ENCODE measurements around the gene SF3B2.
A peak's percentile ranks its signal among the peaks of the same experiment; 100 is the strongest.
"Not testable (repeated sequence)": the region's sequence is repeated elsewhere in the genome, so short reads cannot be mapped to it uniquely, and the experiment has no call there.

The SF3B2 gene

DNA sequence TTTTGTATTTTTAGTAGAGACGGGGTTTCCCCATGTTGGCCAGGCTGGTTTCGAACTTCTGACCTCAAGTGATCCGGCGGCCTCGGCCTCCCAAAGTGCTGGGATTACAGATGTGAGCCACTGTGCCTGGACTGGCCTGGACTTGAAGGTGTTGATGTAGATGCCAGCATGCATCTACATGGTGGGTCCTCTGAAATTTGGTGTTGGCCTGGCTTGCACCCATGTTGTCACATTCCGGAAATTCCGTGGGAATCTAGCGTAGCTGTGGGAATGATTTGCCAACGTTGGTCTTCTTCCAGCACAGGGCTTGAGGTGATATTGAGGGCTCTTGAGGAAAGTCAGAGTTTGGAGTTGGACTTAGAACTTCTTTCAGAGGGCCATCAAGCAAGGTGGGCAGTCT, 24.4 kb downstream of the SF3B2 start:
- DNase-seq, result no peak

DNA sequence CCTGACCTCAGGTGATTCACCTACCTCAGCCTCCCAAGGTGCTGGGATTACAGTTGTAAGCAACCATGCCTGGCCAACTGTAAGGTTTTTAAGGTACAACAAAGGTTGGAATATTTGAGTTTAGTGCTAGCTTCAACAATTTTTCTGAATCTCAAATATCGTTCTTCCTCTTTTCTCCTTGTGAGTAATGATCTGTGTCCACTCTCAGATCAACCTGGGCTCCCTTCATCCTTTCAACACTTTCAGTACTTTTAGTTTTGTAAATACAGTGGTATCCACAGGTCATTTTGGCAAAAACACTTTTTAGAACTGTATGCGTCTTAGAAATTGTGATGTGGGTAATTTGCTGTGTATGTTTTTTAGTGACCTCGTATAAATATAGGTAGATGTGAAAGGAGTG, 25.8 kb downstream of the SF3B2 start:
- no peak for DNase-seq

DNA sequence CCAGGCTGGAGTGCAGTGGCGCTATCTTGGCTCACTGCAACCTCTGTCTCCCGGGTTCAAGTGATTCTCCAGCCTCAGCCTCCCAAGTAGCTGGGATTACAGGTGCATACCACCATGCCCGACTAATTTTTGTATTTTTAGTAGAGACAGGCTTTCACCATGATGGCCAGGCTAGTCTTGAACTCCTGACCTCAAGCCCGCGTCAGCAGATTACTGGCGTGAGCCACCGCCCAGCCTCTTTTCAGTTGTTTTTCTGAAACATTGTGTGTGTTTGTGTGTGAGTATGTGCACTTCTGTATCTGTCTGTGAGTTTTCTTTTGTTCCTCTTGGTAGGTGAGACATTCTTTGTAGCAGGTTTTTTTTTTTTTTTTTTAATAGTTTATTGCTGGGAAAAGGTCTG, 26.8 kb downstream of the SF3B2 start:
- DNase-seq, result not testable (repeated sequence)

DNA sequence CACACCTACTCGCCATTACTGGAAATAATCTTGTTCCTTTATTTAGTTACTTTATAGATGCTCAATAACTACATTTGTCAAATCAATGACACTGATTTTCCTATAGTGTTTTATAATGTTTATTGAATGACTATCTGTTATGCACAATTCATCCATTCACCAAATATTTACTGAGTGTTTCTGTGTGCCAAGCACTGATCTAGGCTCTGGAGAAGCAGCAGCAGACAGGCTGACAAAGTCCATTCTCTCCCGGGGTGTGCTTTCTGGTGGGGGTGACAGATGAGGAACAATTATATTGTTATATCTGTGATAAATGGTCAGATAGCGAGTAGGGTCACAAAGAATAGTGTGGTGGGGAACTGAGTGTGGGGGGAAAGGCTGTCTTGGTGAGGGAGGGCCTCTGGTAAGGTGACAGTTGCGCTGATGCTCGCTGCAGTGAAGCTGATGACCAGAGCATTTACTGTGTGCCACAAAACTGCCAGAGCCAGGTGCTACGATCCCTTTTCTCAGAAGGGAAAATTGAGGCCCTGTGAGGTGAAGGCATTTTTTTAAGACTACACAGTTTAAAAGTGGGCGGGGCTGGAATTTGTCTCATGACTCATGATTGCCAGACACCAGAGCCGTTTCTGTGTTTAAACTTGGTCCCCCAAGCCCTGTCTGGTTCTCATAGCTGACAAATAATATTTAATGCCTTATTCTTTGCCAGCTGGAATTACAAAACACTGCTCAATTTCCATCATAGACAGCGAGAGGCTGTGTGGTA, 28.1 kb downstream of the SF3B2 start:
- no peak for DNase-seq

DNA sequence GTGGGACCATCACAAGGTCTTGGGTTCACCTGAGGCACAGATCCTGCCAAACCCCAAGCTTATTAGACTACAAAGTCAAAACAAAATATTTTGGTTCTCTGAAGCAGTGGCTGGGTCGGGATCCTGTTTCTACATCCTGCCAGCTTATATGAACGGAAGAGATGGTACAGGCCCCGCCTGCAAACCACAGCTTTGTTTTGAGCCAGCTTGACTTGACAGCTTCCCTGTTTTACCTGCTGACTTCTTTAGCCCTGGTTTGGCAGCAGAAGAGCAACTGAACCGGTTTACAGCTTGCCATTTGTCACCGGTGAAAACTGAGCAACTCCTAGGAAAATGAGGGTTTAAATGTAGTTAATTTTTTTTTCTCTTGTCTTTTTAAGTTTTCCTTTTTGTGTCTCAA, 29.3 kb downstream of the SF3B2 start:
- DNase-seq, result no peak

DNA sequence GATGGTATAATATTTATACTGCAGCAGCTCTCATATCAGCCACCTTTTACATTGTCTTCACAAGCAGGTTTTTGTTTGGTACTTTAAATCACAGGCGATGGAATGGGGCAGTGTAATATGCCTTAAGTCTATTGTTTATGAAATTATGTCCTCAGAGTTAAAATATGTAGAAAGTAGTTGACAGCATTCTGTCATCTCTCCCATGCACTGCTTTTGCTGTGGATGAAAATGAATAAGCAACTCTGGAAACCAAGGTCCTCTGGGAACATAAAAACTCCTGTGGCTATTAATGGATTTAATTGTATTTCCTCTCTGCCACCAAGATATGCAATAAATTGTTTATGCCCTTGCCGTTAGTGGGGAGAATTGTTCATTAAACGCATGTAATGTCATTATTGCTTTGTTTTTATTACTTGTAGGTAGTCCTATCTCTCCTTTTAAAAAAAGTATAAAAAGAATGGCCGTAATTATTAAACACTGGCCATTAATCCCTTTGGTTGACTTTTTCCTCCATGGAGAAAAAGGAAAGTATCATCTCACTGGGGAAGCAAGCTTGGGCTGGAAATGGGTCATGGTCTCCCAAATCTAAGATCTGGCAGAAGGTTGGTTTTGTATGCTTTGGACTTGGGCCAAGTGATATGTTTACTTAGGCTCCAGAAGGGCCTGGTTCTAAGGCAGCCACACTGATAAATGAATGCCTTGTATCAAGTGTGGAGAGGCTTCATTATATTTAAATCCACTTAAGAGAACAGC, 31.0 kb downstream of the SF3B2 start:
- DNase-seq, result no peak

DNA sequence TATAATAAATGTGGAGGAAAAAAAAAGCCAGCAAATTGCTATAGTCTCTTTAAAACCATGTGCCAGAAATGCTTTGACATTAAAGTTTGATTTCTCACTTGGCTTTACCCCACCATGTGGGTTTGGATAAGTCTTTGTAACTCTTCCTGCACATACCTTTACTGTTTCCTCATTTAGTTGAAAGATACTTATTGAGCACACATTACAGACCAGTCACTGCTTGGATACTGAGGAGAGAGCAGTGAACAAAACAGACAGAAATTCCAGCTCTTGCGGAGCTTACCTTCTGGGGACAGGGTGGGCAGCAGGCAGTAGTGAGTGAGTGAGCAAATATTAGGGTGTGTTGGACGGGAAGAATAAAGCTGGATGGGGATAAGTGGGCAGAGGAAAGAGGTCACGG, 31.6 kb downstream of the SF3B2 start:
- no peak for DNase-seq

DNA sequence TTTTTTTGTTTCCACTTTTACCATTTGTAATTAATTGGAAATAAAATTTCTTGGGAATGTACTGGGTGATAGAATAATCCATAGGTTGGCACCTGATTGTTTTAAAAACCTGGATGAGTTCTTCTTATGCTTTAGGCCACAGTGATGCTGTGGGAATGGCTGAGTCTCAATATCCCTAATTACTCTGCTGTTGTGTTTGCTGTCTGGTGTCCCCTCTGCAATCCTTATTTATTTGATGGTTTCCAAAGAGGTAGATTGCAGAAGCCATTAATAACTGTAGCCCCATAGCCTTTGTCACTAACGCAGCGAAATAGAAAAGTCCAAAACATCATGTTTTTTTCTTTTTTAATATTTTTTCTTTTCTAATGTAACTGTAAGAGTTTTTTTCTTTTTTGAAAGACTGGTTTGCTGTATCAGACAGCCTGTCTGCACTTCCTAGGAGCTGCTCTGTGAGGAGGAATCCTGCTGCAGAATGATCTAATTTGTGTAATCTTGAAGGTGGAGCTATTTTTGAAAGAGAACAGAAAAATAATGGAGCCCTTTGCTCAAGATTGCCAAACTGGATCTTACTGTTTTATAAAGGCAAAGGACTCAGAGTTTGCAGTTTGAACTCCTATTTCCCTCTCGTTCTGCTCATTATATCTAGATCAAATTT, 32.8 kb downstream of the SF3B2 start:
- DNase-seq, result no peak

DNA sequence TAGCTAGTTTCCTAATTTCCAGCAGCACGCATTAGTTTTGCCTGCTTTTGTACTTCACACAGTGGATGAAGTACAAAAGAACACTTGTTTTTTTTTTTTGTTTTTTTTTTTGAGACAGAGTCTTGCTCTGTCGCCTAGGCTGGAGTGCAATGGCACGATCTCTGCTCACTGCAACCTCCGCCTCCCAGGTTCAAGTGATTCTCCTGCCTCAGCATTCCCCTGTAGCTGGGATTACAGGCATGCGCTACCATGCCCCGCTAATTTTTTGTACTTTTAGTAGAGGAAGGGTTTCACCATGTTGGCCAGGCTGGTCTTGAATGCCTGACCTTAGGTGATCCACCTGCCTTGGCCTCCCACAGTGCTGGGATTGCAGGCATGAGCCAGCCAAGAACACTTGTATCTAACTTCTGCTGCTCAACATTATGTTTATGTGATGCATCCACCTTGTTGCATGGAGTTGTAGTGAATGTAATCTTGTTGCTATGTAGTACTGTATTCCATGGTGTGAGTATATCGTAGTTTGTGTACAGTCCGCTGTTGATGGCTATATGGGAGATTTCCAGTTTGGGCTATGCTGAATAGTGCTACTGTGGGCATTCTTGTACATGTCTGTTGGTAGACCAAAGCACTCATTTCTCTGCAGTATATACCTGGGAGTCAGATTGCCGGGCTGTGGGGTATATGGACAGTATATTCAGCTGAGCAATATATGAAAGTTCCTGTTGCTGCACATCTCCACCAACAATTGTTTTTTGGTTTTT, 35.2 kb downstream of the SF3B2 start:
- no peak for DNase-seq

DNA sequence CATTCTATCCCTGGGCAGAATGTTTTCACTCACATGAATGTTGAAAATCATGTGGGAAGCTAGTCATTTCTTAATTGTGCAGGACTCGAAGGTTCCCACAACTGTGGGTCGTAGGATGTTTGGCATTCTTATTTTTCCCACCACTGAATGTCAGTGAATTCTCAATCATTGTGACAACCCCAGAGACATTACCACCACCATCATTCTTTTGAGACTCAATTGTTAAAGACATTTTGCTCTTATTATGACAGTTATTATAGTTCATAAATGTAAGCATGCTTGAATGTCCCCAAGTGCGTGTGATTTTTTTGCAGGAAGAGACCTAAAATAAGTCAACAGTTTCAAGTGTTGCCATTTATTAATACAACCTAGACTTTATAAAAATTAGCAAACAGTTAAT, 36.9 kb downstream of the SF3B2 start:
- no peak for DNase-seq

DNA sequence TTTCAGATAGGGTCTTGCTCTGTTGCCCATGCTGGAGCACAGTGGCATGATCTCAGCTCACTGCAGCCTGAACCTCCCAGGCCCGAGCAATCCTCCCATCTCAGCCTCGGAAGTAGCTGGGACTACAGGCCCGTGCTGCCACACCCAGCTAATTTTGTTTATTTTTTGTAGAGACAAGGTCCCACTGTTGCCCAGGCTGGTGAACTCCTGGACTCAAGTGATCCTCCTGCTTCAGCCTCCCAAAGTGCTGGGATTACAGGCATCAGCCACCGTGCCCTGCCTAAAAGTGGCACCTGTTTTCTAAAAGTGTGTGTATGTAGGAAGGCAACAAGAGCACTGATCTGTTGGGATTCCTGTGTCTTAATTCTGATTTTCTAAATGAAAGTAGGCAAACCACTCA, 38.1 kb downstream of the SF3B2 start:
- no peak for DNase-seq

DNA sequence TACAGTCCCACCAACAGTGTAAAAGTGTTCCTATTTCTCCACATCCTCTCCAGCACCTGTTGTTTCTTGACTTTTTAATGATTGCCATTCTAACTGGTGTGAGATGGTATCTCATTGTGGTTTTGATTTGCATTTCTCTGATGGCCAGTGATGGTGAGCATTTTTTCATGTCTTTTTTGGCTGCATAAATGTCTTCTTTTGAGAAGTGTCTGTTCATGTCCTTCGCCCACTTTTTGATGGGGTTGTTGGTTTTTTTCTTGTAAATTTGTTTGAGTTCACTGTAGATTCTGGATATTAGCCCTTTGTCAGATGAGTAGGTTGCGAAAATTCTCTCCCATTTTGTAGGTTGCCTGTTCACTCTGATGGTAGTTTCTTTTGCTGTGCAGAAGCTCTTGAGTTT, 40.0 kb downstream of the SF3B2 start:
- DNase-seq, result not testable (repeated sequence)

DNA sequence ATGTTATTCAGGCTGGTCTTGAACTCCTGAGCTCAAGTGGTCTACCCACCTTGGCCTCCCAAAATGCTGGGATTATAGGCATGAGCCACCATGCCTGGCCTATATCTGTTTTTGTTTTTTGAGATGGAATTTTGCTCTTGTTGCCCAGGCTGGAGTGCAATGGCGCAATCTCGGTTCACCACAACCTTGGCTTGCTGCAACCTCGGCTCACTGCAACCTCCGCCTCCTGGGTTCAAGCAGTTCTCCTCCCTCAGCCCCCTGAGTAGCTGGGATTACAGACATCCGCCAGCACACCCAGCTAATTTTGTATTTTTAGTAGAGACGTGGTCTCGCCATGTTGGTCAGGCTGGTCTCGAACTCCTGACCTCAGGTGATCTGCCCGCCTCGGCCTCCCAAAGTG, 47.6 kb downstream of the SF3B2 start:
- DNase-seq, result not testable (repeated sequence)

DNA sequence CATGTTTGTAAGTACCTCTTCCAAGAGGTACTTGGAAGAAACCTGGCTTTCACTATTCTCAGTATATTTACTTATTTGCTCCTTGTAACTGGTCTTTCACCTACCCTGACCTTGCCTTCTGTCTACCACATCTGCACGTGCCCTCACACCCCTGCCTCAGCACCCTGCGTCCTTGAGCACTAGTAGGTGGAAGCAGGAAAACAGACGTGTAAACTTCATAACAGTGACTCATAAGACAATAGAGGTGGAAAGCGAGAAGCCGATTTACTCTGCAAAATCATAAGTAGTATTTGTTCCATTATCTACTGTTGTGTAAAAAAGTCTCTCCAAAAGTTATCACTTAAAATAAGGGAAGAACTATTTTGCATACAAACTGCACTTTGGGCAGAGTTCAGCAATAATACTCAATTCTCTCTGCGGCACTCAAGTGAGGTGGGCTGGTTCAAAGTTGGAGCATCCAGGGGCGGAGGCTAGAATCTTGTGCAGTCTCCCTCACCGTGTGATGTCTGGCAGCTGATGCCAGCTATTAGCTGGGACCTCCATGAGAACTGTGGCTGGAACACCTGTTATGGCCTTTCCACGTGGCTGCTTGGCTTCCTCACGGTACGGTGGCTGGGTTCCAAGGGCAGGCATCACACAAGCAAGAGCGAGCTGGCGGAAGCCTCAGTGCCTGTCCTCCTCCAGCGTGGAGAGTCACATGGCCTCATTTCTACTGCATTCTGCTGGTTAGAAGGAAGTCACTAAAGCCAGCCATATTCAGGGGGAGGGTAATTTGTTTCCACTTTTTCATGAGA, 48.3 kb downstream of the SF3B2 start:
- peak; percentile 58 for DNase-seq

DNA sequence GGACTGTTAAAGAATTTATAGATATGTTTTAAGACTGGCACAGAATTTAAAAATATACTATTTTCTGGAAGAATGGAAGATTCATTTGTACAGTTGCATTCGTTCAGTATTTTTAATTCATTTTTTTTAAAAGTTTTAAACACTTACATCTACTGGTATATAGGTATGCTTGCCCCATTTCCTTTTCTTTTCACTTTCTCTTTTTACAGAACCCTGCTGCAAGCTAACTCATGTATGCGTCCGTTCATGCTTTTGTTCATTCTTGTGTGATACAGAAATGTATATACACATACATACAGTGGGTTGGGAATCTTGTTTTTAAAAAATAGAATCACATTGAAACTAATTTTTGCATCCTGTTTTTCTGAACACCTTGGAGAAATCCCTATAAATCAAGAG, 48.9 kb downstream of the SF3B2 start:
- DNase-seq, result no peak

DNA sequence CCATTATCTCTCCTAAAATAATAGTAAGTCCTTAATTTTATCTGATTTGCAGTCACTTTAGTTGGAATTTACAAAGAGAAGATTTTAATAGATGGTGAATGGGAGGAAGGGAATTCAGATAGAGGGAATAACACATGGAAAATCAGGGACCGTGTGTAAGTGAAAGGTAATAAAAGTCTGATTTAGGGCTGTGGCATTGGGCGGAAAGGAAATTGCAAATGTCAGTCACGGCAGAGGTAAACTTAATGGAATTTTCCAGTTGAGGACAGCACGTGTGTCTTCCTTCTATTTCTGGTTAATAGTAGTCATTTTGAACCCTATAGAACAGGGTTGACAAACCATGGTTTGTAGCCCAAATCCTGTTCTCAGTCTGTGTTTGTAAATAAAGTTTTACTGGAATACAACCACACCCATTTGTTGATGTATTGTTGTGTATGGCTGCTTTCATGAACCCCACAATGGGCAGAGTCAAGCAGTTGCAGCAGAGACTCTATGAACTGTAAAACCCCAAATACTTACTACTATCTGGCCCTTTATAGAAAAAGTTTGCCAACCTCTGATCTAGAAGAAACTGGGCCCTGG, 52.0 kb downstream of the SF3B2 start:
- DNase-seq, result no peak

DNA sequence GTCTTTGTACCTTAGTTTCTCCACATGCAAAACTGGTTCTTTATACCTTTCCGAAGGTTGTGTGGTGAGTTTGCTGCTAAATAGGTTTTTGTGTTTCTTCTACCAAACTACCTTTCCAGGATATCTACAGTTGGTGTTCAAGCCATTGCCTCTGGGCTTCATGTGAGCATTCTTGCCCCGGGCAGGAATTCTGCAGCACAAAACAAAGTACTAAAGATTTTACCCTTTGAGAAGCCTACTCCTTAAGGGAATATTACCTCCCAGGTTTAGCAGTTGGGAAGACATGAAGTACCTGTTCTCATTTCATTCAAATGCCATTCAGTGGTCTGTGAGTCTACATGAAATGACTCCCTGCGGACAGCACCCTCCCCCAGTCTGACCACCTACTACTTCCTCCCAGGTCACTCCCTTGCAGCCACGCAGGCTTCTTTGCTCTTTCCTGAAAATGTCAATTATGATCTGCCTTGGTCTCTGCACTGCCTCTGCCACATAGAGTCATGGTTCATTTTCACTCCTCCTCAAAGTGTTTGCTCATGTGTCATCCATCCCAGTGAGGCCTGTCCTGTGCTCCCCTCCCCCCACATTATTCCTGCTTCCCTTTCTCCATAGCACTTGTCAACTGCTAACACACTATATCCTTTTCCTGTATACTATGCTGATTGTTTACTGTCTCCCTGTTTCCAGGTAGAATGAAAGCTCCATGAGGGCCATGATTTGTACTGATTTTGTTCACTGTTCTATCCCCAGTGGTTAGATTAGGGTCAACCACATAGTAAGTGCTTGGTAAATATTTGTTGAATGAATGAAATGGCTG, 54.8 kb downstream of the SF3B2 start:
- DNase-seq, result no peak

DNA sequence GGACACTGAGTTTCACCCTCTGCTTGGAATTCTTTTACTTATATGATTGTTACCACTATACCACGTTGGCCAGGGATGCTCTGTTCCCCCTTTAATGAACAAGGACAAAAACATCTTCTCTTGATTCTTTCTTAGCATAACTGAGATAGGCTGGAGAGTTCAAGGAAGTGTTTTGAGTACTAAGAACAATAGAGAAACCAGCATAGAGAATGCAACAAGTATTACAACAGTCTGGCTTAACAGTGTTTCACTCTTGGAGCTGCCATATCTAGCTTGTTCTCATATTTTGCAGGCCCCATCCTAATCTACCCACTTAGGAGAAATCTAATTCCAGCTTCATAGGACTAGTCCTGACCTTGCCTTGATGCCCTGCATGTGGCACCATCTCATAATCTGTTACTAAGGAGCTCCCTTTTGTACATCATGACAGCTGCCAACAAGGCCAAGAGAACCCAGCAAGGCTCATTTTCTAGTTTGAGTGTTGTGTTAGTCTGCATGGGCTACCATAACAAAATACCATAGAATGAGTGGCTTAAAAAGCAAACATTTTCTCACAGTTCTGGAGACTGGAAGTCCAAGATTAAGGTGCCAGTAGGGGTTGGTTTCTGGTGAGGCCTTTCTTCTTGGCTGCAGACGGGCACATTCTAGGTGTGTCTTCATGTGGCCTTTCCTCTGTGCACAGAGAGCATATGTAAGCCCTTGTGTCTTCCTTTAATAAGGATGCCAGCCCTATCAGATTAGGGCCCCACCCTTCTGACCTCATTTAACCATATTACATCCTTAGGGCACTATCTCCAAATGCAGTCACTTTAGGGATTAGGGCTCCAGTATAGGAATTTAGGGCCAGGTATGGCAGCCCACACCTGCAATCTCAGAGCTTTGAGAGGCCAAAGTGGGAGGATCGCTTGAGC, 55.7 kb downstream of the SF3B2 start:
- DNase-seq, result no peak

DNA sequence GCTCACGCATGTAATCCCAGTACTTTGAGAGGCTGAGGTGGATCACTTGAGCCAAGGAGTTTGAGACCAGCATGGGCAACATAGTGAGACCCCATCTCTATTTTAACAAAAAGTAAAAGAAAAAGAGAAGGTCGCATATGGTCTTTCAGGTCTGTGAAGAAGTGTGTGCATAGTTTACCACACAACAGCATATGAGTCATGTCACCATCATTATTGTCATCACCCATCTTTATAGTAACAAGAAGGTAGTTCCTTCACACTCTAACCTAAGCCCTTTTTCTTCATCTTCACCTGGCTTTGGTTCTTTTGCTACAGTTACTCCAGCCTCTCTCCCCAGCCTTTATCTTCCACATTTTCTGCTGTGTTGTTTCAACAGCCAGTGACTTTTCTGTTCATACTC, 57.1 kb downstream of the SF3B2 start:
- DNase-seq, result no peak

DNA sequence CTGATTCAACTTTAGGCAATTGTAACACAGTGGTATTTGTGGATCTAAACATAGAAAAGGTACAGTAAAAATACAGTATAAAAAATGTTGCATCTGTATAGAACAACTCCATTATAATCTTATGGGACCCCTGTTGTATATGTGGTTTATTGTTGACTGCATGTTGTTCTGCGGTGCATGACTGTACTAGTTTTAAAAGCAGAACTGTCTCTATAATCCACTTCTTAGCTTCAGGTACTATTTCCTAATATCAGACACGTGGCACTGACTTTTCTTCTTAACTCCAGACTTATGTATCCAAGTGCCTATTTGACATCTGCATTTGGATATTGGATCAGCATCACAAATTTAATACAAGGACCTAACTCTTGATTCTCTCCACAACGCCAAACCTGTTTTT, 59.0 kb downstream of the SF3B2 start:
- DNase-seq, result no peak

Measured in right forelimb (tissue), 1 donor.